Esophagus squamous epithelium (tissue), 5 donors: ENCODE data around the gene GBP1. TPM values are rescaled to one million over a fixed set of nuclear protein-coding genes. Genes with fewer than 3 reads are reported as not detected.
A peak's percentile ranks its signal among the peaks of the same experiment; 100 is the strongest.

Experiments used
- DNase-seq: peaks from one replicate; lab custom pipeline; 2025; lab: John Stamatoyannopoulos, UW
- H3K27ac ChIP-seq, 4 donors: fragments of 200-600 bp; sonication (generic); one replicate each; pipeline ENCODE4 v1.5.1; 2016 to 2019; ENCODE audit warnings: mild to moderate bottlenecking in 1 of 4
- H3K27me3 ChIP-seq, 4 donors: fragments of 200-600 bp; sonication (generic); 1 replicate in 3 of 4; 2 replicates in 1 of 4; pipeline versions ENCODE4 v1.5.1 to v1.6.0; 2017 to 2021; ENCODE audit warnings: antibody characterized with exemption in 1 of 4
- H3K36me3 ChIP-seq, 3 donors: fragments of 200-600 bp; sonication (generic); one replicate each; pipeline ENCODE4 v1.5.1; 2016 to 2019
- H3K4me1 ChIP-seq, 3 donors: fragments of 200-600 bp; sonication (generic); one replicate each; pipeline ENCODE4 v1.5.1; 2017 to 2019
- H3K4me3 ChIP-seq, 4 donors: fragments of 200-600 bp; sonication (generic); 1 replicate in 3 of 4; 2 replicates in 1 of 4; pipeline ENCODE4 v1.5.1; 2016 to 2019; ENCODE audit warnings: mild to moderate bottlenecking in 2 of 4, moderate library complexity in 1 of 4
- H3K9me3 ChIP-seq, 3 donors: fragments of 200-600 bp; sonication (generic); one replicate each; pipeline ENCODE4 v1.5.1; 2016 to 2019
- CTCF ChIP-seq, 6 experiments: fragments of 450-650 bp in 4 of 6; fragments of 200-600 bp in 2 of 6; sonication (generic) in 2 of 6; IDR thresholded peaks; one replicate each; pipeline ENCODE4 v1.5.1; 2016 to 2019; ENCODE audit warnings: antibody characterized with exemption in 6 of 6, mild to moderate bottlenecking in 4 of 6, moderate library complexity in 4 of 6
- POLR2A ChIP-seq, 4 donors: fragments of 450-650 bp; IDR thresholded peaks; one replicate each; pipeline ENCODE4 v1.6.1; 2017; ENCODE audit warnings: antibody characterized with exemption in 4 of 4, mild to moderate bottlenecking in 4 of 4, moderate library complexity in 3 of 4
- WGBS, 2 donors: methylation state at CpG; one replicate each; pipeline ENCODE4 v1.1.5; 2018; 5-methylcytosine and 5-hydroxymethylcytosine counted together
- intact Hi-C: fragments of 100-400 bp; cut with DNase I; formaldehyde crosslinking; loops from one replicate; pipeline ENCODE4 v1.15.0; 2022
- total RNA-seq, 4 donors: library from RNA; depleted of rRNA; stranded (reverse); fragments of >200 nt; gene quantifications; one replicate each; pipeline ENCODE4 v1.1.0, GENCODE V29; 2016
- donor health status: DM: yes; HTN: yes; CAD: no.

The GBP1 gene
- total RNA-seq, 4 donors from 2014 or later, result 6.3 to 22.1 (median 15.2) TPM

DNA sequence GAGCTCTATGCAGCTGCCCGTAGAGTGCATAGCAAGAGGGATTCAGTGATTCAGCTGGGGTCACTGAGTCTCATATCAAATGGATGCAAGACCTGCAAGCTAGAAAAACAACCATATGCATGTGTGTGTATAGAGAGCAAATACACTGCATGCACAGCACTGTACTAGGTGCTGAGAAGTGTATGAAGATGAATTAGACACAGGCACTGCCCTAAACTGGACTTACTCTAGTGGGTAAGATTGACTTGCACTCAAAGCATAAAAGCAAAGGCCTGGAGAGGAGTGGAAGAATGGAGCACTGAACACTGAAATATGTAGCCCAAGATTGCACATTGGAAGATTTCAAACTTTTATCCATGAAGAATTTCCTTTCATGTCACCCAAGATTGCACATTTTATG lies 5.5 kb upstream of the GBP1 start:
- no peaks in the 10 kb centered on the region for H3K36me3 ChIP-seq
- peak overlapping the region in 1 of 4 donors; percentile 38 for H3K27ac ChIP-seq
- no peaks in the 10 kb centered on the region for H3K27me3 ChIP-seq
- H3K9me3 ChIP-seq, result peaks cover 0 to 6% (median 0%) of the 10 kb centered on the region in 3 donors
- WGBS, 2 donors, result 20 to 88% methylated on average over 1 of the region's 1 CpG
- TF ChIP-seq POLR2A (IDR thresholded peaks at IDR 0.05) (no peak), CTCF (IDR thresholded peaks at IDR 0.05) (no peak)
- no peak for DNase-seq
- peak overlapping the region in 3 of 4 donors; percentile 26 to 55 (median 26) for H3K4me3 ChIP-seq
- peaks cover 0 to 17% (median 5%) of the 10 kb centered on the region in 3 donors for H3K4me1 ChIP-seq
- intact Hi-C loops, result no loop called here

DNA sequence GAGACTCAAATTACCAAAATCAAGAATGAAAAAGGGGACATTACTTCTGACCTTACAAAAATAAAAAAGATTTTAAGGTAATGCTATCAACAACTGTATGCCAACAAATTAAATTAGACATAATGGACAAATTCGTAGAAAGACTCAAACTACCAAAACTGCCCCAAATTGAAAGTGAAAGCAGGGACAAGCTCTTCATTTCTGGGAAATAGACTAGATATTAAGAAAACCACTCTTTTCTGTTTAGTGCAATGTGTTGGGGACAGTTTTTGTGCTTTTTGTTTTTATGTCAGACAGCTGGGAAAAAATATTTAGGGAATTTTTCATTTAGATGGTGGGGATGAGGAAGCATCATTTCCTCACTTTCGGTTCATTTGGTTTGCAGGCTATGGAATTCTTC lies 4.9 kb upstream of the GBP1 start:
- peak overlapping the region; percentile 1 to 55 (median 26) for H3K4me3 ChIP-seq
- peaks cover 0 to 19% (median 6%) of the 10 kb centered on the region in 3 donors for H3K4me1 ChIP-seq
- no peaks in the 10 kb centered on the region for H3K36me3 ChIP-seq
- TF ChIP-seq CTCF (IDR thresholded peaks at IDR 0.05), result no peak
- no peak for TF ChIP-seq POLR2A (IDR thresholded peaks at IDR 0.05)
- peaks cover 0 to 6% (median 0%) of the 10 kb centered on the region in 3 donors for H3K9me3 ChIP-seq
- intact Hi-C loops, result no loop called here
- H3K27me3 ChIP-seq, result no peaks in the 10 kb centered on the region
- peak overlapping the region in 2 of 4 donors; percentile 8 to 38 for H3K27ac ChIP-seq
- WGBS, 2 donors, result 40 to 45% methylated on average over 2 of the region's 2 CpGs
- DNase-seq, result no peak

DNA sequence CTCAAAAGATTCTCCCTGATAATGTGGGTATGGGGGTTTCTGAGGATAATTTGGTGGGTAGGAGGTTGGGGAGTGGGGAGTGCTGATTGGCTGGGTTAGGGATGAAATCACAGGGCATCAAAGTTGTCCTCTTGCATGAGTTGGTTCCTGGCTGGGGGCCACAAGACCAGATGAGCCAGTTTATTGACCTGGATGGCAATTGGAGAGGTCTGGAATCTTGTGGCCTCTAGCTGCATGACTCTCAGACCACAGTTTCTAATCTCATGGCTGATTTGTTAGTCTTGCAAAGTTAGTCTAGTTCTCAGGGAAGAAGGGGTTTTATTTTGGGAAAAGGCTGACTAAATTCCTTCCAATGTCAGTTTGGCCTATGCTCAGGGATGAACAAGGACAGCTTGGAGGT lies 3.3 kb upstream of the GBP1 start:
- Histone ChIP-seq H3K27me3 (no peaks in the 10 kb centered on the region), H3K4me3 (no peak overlapping the region), H3K9me3 (no peaks in the 10 kb centered on the region), H3K4me1 (peaks cover 4 to 33% (median 7%) of the 10 kb centered on the region in 3 donors), H3K36me3 (no peaks in the 10 kb centered on the region), H3K27ac (no peak overlapping the region)
- DNase-seq, result no peak
- intact Hi-C loops, result no loop called here
- TF ChIP-seq CTCF (IDR thresholded peaks at IDR 0.05) (no peak), POLR2A (IDR thresholded peaks at IDR 0.05) (no peak)

DNA sequence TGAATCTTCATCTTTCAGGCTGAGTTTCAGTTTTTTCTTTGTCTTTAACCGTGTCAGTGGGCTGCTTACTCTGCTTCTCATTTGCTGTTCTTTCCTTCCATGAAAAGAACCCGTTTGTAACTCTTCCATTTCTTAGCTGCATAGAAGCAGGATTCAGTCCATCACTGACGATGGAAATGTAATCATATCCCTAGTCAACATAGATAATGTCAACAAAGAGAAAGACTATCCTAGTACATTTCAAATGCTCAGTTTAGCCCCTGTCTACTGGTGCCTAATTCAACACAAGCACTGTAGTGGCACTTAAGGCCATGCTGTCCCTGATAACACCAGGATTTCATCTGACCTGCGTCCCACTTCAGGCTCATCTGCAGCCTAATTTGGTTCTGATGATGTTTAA lies 376 bp downstream of the GBP1 start:
- Histone ChIP-seq H3K36me3 (peaks cover 0 to 7% (median 0%) of the 10 kb centered on the region in 3 donors), H3K27ac (peak overlapping the region; percentile 79 to 91 (median 88)), H3K27me3 (no peaks in the 10 kb centered on the region), H3K4me3 (peak overlapping the region; percentile 39 to 74 (median 52)), H3K9me3 (no peaks in the 10 kb centered on the region), H3K4me1 (peaks cover 4 to 54% (median 19%) of the 10 kb centered on the region in 3 donors)
- intact Hi-C loops, result no loop called here
- TF ChIP-seq POLR2A (IDR thresholded peaks at IDR 0.05) (no peak), CTCF (IDR thresholded peaks at IDR 0.05) (no peak)
- WGBS, 2 donors, result 1 to 2% methylated on average over 4 of the region's 4 CpGs
- no peak for DNase-seq

DNA sequence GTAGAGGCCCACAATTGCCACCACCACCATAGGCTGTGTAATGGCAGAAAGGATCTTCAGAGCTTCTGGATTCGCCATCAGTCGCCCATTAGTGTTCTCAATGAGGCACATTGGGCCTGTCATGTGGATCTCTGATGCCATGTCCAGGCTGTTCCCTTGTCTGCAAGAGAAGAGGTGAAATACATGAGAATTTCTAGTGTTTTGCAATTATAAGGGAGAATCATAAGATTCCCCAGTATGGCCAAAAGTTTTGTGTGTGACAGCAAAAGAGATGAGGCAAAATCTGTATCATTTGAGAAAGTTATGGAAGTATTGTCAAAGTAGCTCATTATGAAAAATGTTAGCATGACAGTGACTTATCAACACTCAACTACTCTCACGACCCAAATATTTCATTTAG lies 1.9 kb downstream of the GBP1 start:
- TF ChIP-seq CTCF (IDR thresholded peaks at IDR 0.05), result no peak
- peak overlapping the region in 3 of 4 donors; percentile 88 to 91 (median 89) for H3K27ac ChIP-seq
- WGBS, 2 donors, result 82 to 89% methylated on average over 3 of the region's 3 CpGs
- DNase-seq, result no peak
- H3K36me3 ChIP-seq, result peaks cover 0 to 20% (median under 1%) of the 10 kb centered on the region in 3 donors
- peak overlapping the region in 1 of 4 donors; percentile 74 for H3K4me3 ChIP-seq
- H3K9me3 ChIP-seq, result no peaks in the 10 kb centered on the region
- intact Hi-C loops, result no loop called here
- H3K27me3 ChIP-seq, result no peaks in the 10 kb centered on the region
- peaks cover 4 to 48% (median 19%) of the 10 kb centered on the region in 3 donors for H3K4me1 ChIP-seq
